Uterus (tissue), 4 donors: Measurements from ENCODE around the gene DOCK7. TPM values are rescaled to one million over a fixed set of nuclear protein-coding genes. Genes with fewer than 3 reads are reported as not detected.
"Not testable (repeated sequence)": the region's sequence is repeated elsewhere in the genome, so short reads cannot be mapped to it uniquely, and the experiment has no call there.

Experiments used
- DNase-seq, 2 donors: peaks; one replicate each; pipeline ENCODE4 v3.0.0-alpha.2; 2019 to 2020
- H3K27ac ChIP-seq, 2 donors: fragments of 200-600 bp; sonication (generic); 1 replicate in 1 of 2; 2 replicates in 1 of 2; pipeline ENCODE4 v1.5.1; 2016 to 2018
- H3K27me3 ChIP-seq, 2 donors: fragments of 200-600 bp; sonication (generic); one replicate each; pipeline ENCODE4 v1.5.1; 2018 to 2019; ENCODE audit warnings: control low read depth in 1 of 2
- H3K36me3 ChIP-seq, 2 donors: fragments of 200-600 bp; sonication (generic); one replicate each; pipeline ENCODE4 v1.5.1; 2019; ENCODE audit warnings: control low read depth in 1 of 2
- H3K4me1 ChIP-seq, 2 donors: fragments of 200-600 bp; sonication (generic); one replicate each; pipeline ENCODE4 v1.5.1; 2018 to 2019; ENCODE audit warnings: control low read depth in 1 of 2
- H3K4me3 ChIP-seq, 2 donors: fragments of 200-600 bp; sonication (generic); 1 replicate in 1 of 2; 2 replicates in 1 of 2; pipeline ENCODE4 v1.5.1; 2018 to 2019; ENCODE audit warnings: mild to moderate bottlenecking in 1 of 2
- H3K9me3 ChIP-seq, 2 donors: fragments of 200-600 bp; sonication (generic); one replicate each; pipeline ENCODE4 v1.5.1; 2019; ENCODE audit warnings: control low read depth in 1 of 2
- POLR2A ChIP-seq, 2 donors: fragments of 450-650 bp; IDR thresholded peaks; one replicate each; pipeline ENCODE4 v1.6.1; 2016; ENCODE audit warnings: antibody characterized with exemption in 2 of 2, mild to moderate bottlenecking in 1 of 2, moderate library complexity in 1 of 2
- intact Hi-C: fragments of 100-400 bp; cut with DNase I; formaldehyde crosslinking; loops from one replicate; pipeline ENCODE4 v1.15.1; 2023; ENCODE audit warnings: low total_unique reads
- total RNA-seq, 4 donors: library from RNA; depleted of rRNA in 3 of 4; stranded (reverse); fragments of >200 nt in 3 of 4; gene quantifications; one replicate each; pipeline versions ENCODE4 v1.1.0 to v1.2.4, GENCODE V29; 2014 to 2023
- TF ChIP-seq, protein P1 (sequence below), 4 experiments: fragments of 200-600 bp in 2 of 4; fragments of 450-650 bp in 2 of 4; sonication (generic) in 2 of 4; IDR thresholded peaks; one replicate each; pipeline ENCODE4 v1.5.1; 2016 to 2019; ENCODE audit warnings: antibody characterized with exemption in 4 of 4, mild to moderate bottlenecking in 2 of 4, moderate library complexity in 1 of 4
- donor health status: DM: yes; HTN: yes; CAD: no.

DOCK7 gene
- total RNA-seq, 4 donors from 2014 or later = 17.9 to 134 (median 77.9) TPM

DNA sequence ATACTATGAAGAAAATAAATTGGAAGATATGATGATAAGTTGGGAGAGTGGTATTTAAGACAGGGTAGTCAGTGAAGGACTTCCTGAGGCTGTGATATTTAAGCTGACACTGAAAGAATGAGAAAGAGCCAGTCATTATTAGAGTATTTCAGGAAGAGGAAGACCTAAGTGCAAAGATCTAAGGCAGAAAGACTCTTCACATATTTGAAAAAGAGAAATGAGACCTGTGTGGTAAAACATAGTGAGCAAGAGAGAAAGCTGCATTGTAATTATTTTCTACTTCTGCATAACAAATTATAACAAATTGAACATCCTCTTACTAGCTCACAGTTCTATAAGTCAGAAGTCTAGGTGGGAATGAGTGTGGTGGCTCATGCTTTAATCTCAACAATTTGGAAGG, 34.6 kb upstream of the DOCK7 start:
- DNase-seq = no peak
- H3K9me3 ChIP-seq = no peaks in the 10 kb centered on the region
- no peak overlapping the region for H3K4me3 ChIP-seq
- H3K27me3 ChIP-seq = no peaks in the 10 kb centered on the region
- TF ChIP-seq POLR2A (IDR thresholded peaks at IDR 0.05) = no peak
- TF ChIP-seq, protein P1, sequence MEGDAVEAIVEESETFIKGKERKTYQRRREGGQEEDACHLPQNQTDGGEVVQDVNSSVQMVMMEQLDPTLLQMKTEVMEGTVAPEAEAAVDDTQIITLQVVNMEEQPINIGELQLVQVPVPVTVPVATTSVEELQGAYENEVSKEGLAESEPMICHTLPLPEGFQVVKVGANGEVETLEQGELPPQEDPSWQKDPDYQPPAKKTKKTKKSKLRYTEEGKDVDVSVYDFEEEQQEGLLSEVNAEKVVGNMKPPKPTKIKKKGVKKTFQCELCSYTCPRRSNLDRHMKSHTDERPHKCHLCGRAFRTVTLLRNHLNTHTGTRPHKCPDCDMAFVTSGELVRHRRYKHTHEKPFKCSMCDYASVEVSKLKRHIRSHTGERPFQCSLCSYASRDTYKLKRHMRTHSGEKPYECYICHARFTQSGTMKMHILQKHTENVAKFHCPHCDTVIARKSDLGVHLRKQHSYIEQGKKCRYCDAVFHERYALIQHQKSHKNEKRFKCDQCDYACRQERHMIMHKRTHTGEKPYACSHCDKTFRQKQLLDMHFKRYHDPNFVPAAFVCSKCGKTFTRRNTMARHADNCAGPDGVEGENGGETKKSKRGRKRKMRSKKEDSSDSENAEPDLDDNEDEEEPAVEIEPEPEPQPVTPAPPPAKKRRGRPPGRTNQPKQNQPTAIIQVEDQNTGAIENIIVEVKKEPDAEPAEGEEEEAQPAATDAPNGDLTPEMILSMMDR (IDR thresholded peaks at IDR 0.05) = no peak
- no peaks in the 10 kb centered on the region for H3K36me3 ChIP-seq
- intact Hi-C loops = no loop called here
- no peak overlapping the region for H3K27ac ChIP-seq
- no peaks in the 10 kb centered on the region for H3K4me1 ChIP-seq

DNA sequence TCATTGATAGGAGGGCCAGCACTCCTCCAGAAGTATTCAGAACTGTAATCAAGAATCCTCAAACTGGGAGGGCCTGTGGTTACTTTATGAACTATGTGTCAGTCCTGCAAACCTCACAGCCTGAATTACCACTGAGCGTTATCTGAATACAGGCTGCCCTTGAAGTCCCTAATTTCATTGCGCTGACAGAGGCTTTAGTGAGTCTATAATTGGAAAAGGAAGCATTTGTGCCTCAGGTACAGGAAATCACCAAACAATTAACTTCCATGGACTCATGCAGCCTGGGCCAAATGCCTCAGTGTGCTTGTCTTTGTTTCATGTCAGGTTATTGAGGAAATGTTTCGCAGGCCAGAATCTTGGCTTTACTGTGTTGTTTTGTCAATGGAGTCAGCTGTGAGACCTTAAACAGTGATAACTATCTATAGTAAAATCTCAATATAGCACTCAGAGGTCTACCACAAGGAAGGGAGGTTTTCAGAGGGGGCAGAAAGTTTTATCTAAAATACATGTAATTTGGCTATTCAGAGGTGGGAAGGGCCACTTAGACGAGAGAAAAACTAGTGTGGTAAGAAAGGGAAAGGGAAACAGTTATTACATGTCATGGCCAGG, 32.9 kb upstream of the DOCK7 start:
- H3K27ac ChIP-seq = no peak overlapping the region

DNA sequence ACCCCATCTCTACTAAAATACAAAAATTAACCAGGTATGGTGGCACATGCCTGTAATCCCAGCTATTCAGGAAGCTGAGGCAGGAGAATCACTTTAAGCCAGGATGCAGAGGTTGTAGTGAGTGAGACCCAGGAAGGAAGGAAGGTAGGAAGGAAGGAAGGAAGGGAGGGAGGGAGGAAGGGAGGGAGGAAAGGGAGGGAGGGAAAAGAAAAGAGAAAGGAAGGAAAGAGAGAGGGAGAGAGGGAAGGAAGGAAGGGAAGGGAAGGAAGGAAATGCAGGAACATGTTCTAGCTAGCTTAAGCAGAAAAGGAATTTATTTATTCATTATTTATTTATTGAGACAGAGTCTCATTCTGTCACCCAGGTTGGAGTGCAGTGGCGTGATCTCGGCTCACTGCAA, 30.2 kb upstream of the DOCK7 start:
- intact Hi-C loops, DNase-seq, H3K4me3 ChIP-seq, H3K36me3 ChIP-seq, H3K27ac ChIP-seq, H3K27me3 ChIP-seq, H3K9me3 ChIP-seq, H3K4me1 ChIP-seq: not testable (repeated sequence)

More for the DNA sequence above, 32.9 kb upstream of the DOCK7 start:
- no peaks in the 10 kb centered on the region for H3K36me3 ChIP-seq
- no peak for TF ChIP-seq POLR2A (IDR thresholded peaks at IDR 0.05)
- DNase-seq = no peak
- H3K9me3 ChIP-seq = no peaks in the 10 kb centered on the region
- intact Hi-C loops = no loop called here
- no peaks in the 10 kb centered on the region for H3K4me1 ChIP-seq
- no peaks in the 10 kb centered on the region for H3K27me3 ChIP-seq
- no peak overlapping the region for H3K4me3 ChIP-seq

DNA sequence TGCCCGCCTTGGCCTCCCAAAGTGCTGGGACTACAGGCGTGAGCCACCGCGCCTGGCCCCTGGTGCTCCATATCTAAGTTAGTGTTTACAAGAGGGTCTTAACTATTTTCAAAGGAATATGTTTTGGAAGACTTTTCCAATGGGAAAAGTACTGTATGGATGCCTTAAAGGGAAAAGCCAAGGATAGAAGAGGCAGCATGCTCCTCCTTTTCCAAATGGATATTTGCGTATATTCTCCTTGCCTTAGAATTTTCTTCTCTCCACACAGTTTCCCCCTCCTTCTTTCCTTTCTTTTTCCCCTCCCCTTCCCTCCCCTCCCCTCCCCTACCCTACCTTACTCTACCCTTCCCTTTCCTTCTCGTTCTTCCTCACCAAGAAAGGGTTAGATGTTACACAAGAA, 29.3 kb upstream of the DOCK7 start:
- DNase-seq = no peak
- H3K4me1 ChIP-seq = no peaks in the 10 kb centered on the region
- no peaks in the 10 kb centered on the region for H3K9me3 ChIP-seq
- H3K4me3 ChIP-seq = no peak overlapping the region
- TF ChIP-seq, protein P1 (IDR thresholded peaks at IDR 0.05) = no peak
- no peak for TF ChIP-seq POLR2A (IDR thresholded peaks at IDR 0.05)
- H3K27me3 ChIP-seq = no peaks in the 10 kb centered on the region
- no peak overlapping the region for H3K27ac ChIP-seq
- no peaks in the 10 kb centered on the region for H3K36me3 ChIP-seq
- intact Hi-C loops = no loop called here

DNA sequence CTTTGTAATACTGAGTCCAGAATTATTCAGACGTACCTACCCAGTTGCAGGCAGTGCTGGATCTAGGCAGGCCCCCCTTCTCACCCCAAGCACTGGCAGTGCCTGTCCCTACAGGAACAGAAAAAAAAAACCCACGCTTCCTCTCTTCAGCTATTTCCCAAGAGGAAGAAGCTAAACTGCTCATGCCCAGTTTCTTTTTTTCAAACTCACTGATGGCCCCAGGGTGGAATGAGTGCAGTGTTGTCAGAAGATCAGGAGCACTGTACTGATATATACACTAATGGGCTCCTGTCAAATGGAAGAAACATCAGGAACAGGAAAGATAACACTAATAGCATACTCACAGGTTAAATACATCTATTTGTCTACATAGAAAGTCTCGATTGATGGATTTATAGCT, 28.2 kb upstream of the DOCK7 start:
- Histone ChIP-seq H3K27ac (no peak overlapping the region), H3K9me3 (no peaks in the 10 kb centered on the region), H3K4me1 (no peaks in the 10 kb centered on the region), H3K27me3 (no peaks in the 10 kb centered on the region), H3K36me3 (no peaks in the 10 kb centered on the region), H3K4me3 (no peak overlapping the region)
- no peak for DNase-seq
- TF ChIP-seq, protein P1 (IDR thresholded peaks at IDR 0.05) = no peak
- no peak for TF ChIP-seq POLR2A (IDR thresholded peaks at IDR 0.05)
- intact Hi-C loops = no loop called here

DNA sequence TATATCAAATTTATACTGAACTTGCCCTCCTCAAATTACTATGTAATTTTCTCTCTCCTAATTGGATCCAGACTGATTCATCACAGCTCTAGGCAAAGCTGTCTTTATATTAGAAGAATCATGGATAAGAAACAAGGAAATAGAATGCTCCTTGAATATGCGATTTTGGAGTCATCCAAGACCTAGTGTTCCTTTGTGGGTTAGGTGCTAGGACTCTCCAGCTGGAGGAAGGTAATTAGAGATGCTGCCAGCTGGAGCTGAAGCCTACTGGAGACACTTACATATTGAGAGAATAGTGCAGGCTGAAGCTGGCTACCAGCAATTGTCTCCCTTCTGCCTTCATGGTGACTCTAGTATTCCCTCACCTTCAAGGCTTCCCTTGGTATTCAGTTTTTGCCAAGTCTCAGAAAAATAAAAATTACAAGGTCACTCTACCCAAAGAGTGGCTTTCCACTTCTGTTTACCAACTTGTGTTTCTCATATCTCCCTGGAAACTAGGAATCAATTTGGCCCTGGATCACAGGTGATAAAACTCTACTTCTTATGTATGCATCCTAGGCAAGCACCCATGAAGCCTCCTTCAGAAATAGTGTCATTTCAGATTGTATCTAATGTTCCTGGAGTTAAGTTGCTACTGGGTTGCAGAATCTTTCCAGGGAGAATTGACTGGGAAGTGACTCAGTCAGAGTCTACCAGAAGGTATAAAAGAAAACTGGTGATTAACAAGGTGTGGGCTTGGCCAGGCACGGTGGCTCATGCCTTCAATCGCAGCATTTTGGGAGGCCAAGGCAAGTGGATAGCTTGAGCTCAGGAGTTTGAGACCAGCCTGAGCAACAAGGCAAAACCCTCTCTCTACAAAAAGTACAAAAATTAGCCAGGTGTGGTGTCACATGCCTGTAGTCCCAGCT, 24.4 kb upstream of the DOCK7 start:
- Histone ChIP-seq H3K4me1 (no peaks in the 10 kb centered on the region), H3K9me3 (no peaks in the 10 kb centered on the region), H3K27me3 (no peaks in the 10 kb centered on the region), H3K4me3 (no peak overlapping the region), H3K27ac (no peak overlapping the region), H3K36me3 (no peaks in the 10 kb centered on the region)
- TF ChIP-seq, protein P1 (IDR thresholded peaks at IDR 0.05) = no peak
- no peak for TF ChIP-seq POLR2A (IDR thresholded peaks at IDR 0.05)
- intact Hi-C loops = no loop called here
- no peak for DNase-seq
